Mammary epithelial cell (primary cell): ENCODE measurements around the gene CHRNB1.

Source experiments
- CTCF ChIP-seq, 2 donors: IDR thresholded peaks in 1 of 2; conservative IDR thresholded peaks in 1 of 2; 2 replicates each; pipeline ENCODE4 v1.5.1; 2011 to 2012; ENCODE audit warnings: inconsistent platforms in 2 of 2, low read length in 2 of 2, mild to moderate bottlenecking in 2 of 2, control low read depth in 1 of 2, low read depth in 1 of 2; ENCODE audit not compliant: insufficient read depth in 1 of 2; ENCODE audit errors: extremely low read depth in 1 of 2
- EZH2 ChIP-seq: IDR thresholded peaks from 2 replicates; pipeline ENCODE4 v1.6.1; 2012; ENCODE audit warnings: low read length, inconsistent platforms, borderline replicate concordance

- no peak for TF ChIP-seq CTCF (conservative IDR thresholded peaks at IDR 0.05 in 1 of 2, IDR thresholded peaks at IDR 0.05 in 1 of 2; ENCODE audit: extremely low read depth in 1 of 2, insufficient read depth in 1 of 2, low read depth in 1 of 2, low read length in 2 of 2)
- no peak for TF ChIP-seq EZH2
Observed at GRCh38 chr17:7477392-7478275, 32.8 kb downstream of the CHRNB1 start.
